Measurements from ENCODE around the gene C17orf50.
A peak's percentile ranks its signal among the peaks of the same experiment; 100 is the strongest.

Gene C17orf50

GRCh38 chr17:35791681-35792350, 31.1 kb downstream of the C17orf50 start:
- DNase-seq: no peak

GRCh38 chr17:35793257-35793656, 32.6 kb downstream of the C17orf50 start:
- DNase-seq: no peak

GRCh38 chr17:35795007-35795870, 34.6 kb downstream of the C17orf50 start, which contains the start of gene MMP28:
MMP28 (minus strand) TSS chr17:35795641; CDS start chr17:35795377, 264 bp downstream.
- DNase-seq: peak; percentile 24

GRCh38 chr17:35795871-35796265, 35.2 kb downstream of the C17orf50 start:
- no peak for DNase-seq

- no peak for DNase-seq
Observed at GRCh38 chr17:35796942-35797341, 36.3 kb downstream of the C17orf50 start.

GRCh38 chr17:35797370-35797769, 36.7 kb downstream of the C17orf50 start:
- no peak for DNase-seq

GRCh38 chr17:35797918-35798317, 37.2 kb downstream of the C17orf50 start:
- no peak for DNase-seq

- DNase-seq: no peak
Observed at GRCh38 chr17:35799942-35800341, 39.3 kb downstream of the C17orf50 start.

- DNase-seq: no peak
Observed at GRCh38 chr17:35801583-35802224, 41.0 kb downstream of the C17orf50 start.

- DNase-seq: peak; percentile 78
Observed at GRCh38 chr17:35804658-35805192, 44.0 kb downstream of the C17orf50 start.

GRCh38 chr17:35807371-35808144, 46.9 kb downstream of the C17orf50 start:
- DNase-seq: no peak

GRCh38 chr17:35808240-35808961, 47.7 kb downstream of the C17orf50 start:
- no peak for DNase-seq

- DNase-seq: peak; percentile 99
Observed at GRCh38 chr17:35808962-35809854, 48.5 kb downstream of the C17orf50 start, which contains the start of gene TAF15. TAF15 (plus strand) TSS chr17:35809484; CDS start chr17:35809570, 86 bp downstream.

GRCh38 chr17:35809855-35810461, 49.3 kb downstream of the C17orf50 start:
- DNase-seq: no peak

- DNase-seq: no peak
Observed at GRCh38 chr17:35811759-35812158, 51.1 kb downstream of the C17orf50 start.

- DNase-seq: no peak
Observed at GRCh38 chr17:35812456-35812855, 51.8 kb downstream of the C17orf50 start.
